ENCODE measurements around the gene POU2F1. TPM values are rescaled to one million over a fixed set of nuclear protein-coding genes. Genes with fewer than 3 reads are reported as not detected.

Gene POU2F1
- total and polyA plus RNA-seq, 8 donors, result 1.4 to 7.3 (median 5.8) TPM

DNA sequence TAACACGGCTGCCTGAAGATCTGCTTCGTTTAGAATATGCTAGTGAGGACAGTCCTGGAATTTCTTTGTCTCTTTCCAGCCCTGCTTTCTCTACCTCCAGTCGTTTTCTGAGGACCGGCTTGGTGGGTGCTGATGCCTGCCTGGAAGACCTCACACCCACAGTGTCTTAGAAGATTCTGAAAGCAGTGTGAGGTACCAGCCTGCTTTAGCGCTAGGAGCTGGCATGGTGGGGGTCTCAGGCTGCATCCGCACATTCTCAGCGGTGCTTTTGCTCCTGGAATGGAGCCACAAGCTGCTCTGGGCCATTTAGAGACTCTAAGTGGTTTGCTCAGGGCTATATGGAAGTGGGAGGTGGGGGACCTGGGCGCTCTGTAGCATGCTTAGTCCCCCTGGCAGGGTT is 236.2 kb downstream of the POU2F1 start:
- intact Hi-C loops (cut with DNase I), result no loop called here
- TF ChIP-seq, protein P1, sequence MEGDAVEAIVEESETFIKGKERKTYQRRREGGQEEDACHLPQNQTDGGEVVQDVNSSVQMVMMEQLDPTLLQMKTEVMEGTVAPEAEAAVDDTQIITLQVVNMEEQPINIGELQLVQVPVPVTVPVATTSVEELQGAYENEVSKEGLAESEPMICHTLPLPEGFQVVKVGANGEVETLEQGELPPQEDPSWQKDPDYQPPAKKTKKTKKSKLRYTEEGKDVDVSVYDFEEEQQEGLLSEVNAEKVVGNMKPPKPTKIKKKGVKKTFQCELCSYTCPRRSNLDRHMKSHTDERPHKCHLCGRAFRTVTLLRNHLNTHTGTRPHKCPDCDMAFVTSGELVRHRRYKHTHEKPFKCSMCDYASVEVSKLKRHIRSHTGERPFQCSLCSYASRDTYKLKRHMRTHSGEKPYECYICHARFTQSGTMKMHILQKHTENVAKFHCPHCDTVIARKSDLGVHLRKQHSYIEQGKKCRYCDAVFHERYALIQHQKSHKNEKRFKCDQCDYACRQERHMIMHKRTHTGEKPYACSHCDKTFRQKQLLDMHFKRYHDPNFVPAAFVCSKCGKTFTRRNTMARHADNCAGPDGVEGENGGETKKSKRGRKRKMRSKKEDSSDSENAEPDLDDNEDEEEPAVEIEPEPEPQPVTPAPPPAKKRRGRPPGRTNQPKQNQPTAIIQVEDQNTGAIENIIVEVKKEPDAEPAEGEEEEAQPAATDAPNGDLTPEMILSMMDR (IDR thresholded peaks at IDR 0.05), result no peak
- WGBS, 2 donors, result 88 to 90% methylated on average over 8 of the region's 8 CpGs
- peaks cover 0 to 5% (median 0%) of the 10 kb centered on the region in 3 donors for H3K4me1 ChIP-seq
- DNase-seq (no peak), FAIRE-seq (no peak), ATAC-seq (no peak)
- H3K27me3 ChIP-seq, result no peaks in the 10 kb centered on the region
- H3K4me3 ChIP-seq, result no peak overlapping the region
- H3K9me3 ChIP-seq, result no peaks in the 10 kb centered on the region
- H3K27ac ChIP-seq, result no peak overlapping the region
- H3K36me3 ChIP-seq, result no peaks in the 10 kb centered on the region

DNA sequence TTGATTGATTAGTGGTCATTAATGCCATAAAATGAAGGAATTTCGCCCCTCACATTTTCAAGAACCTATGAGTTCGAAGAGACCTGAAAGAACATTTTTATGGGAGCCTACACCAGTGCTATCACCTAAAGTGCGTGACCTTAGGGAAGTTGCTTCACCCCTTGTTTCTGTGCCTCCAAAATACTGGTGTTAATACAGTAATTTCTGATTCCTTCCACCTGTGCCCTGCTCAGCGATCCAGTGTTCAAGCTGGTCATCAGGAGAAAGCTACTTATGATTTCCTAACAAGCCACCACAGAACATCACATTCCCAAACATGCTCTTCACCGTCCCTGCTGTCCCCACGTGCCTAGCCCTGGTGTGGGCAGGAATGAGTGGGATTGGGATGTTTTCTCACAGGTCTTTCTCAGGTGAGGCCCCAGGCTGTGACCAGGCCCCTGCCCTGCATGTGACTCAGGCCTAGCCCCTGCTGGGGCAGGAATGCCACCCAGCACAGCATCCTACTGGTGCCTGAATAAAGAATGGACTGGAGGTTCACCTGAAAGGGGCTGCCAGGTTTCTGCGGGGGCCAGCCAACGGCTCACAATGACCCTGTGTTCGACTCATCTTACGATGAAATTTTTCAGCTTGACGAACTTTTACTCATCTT is 237.4 kb downstream of the POU2F1 start:
- ATAC-seq, result no peak
- intact Hi-C loops (cut with DNase I), result no loop called here

DNA sequence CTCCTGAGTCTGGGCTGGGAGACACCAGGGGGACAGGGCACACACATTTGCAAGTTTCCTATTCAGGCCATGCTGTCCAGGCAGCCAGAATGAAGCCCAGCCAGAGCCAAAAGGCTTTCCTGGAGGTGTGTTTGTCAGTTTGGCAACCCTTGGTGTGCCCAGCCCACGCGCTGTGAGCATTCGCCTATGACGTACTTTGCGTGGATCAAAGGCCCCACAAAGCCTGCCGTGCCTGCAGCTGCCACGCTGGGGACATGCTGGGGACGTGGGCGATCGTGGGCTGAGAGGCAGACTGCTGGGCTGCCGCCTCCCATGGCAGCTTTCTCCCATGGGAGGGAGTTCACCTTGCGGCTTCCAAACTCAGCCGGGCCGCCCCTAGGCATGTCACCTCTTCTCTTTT is 240.2 kb downstream of the POU2F1 start:
- DNase-seq (no peak), FAIRE-seq (no peak), ATAC-seq (no peak)
- intact Hi-C loops (cut with DNase I), result no loop called here
- no peaks in the 10 kb centered on the region for H3K36me3 ChIP-seq
- no peaks in the 10 kb centered on the region for H3K27me3 ChIP-seq
- TF ChIP-seq, protein P1 (IDR thresholded peaks at IDR 0.05), result no peak
- H3K4me1 ChIP-seq, result no peaks in the 10 kb centered on the region
- H3K27ac ChIP-seq, result no peak overlapping the region
- H3K4me3 ChIP-seq, result no peak overlapping the region
- 90 to 96% methylated on average over 14 of the region's 14 CpGs for WGBS, 2 donors
- H3K9me3 ChIP-seq, result no peaks in the 10 kb centered on the region

More for the DNA sequence above, 237.4 kb downstream of the POU2F1 start:
- TF ChIP-seq, protein P1 (IDR thresholded peaks at IDR 0.05), result no peak
- WGBS, 2 donors, result 73 to 77% methylated on average over 11 of the region's 11 CpGs
- H3K9me3 ChIP-seq, result no peaks in the 10 kb centered on the region
- no peak overlapping the region for H3K4me3 ChIP-seq
- no peaks in the 10 kb centered on the region for H3K36me3 ChIP-seq
- H3K27me3 ChIP-seq, result no peaks in the 10 kb centered on the region
- H3K4me1 ChIP-seq, result peaks cover 0 to 5% (median 0%) of the 10 kb centered on the region in 3 donors
- no peak overlapping the region for H3K27ac ChIP-seq
- no peak for FAIRE-seq
- DNase-seq, result no peak

DNA sequence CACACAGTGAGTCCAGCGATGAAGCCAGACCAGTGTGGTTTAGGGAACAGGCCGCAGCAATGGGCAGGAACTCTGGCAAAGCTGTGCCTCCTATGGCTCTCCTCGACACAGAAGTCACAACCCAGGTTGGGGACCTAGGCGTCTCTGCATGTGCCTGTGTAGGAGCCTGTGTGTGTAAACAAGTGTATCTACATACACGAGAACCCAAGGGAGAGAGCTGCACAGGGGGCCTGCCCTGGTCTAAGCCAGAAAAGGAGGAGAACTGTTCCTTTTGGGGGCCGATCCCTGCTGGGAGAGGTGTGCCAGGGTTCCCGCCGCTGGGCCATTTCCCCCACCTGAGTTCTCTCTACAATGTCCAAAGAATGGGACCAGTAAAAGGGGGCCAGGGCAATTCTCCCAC is 241.7 kb downstream of the POU2F1 start:
- H3K27me3 ChIP-seq, result no peaks in the 10 kb centered on the region
- H3K4me1 ChIP-seq, result no peaks in the 10 kb centered on the region
- no peak overlapping the region for H3K4me3 ChIP-seq
- intact Hi-C loops (cut with DNase I), result no loop called here
- FAIRE-seq (no peak), DNase-seq (no peak), ATAC-seq (no peak)
- TF ChIP-seq, protein P1 (IDR thresholded peaks at IDR 0.05), result no peak
- H3K9me3 ChIP-seq, result no peaks in the 10 kb centered on the region
- 81 to 87% methylated on average over 8 of the region's 8 CpGs for WGBS, 2 donors
- H3K36me3 ChIP-seq, result no peaks in the 10 kb centered on the region
- no peak overlapping the region for H3K27ac ChIP-seq

DNA sequence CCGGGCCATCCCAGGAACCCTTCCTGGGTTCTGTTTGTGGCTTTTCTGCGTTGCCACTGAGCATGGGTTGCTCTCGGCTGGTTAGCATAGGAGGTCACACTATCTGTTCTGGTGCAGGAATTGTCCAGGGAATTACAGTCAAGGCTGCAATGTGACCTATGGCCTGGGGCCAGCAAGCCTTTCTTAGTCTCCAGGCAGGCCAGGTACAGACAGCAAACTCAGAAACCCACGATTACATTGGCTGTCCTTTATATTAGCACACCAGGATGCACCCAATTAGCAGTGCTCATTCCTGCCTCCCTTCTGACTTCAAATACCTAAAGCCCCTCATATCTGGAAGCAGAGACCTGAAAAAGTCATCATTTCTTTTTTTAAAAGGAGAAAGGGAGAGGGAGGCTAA is 242.4 kb downstream of the POU2F1 start:
- FAIRE-seq (no peak), ATAC-seq (no peak), DNase-seq (no peak)
- Histone ChIP-seq H3K4me1 (no peaks in the 10 kb centered on the region), H3K27me3 (no peaks in the 10 kb centered on the region), H3K27ac (no peak overlapping the region), H3K9me3 (no peaks in the 10 kb centered on the region), H3K36me3 (no peaks in the 10 kb centered on the region), H3K4me3 (no peak overlapping the region)
- intact Hi-C loops (cut with DNase I), result no loop called here
- WGBS, 2 donors, result 61 to 67% methylated on average over 4 of the region's 4 CpGs
- TF ChIP-seq, protein P1 (IDR thresholded peaks at IDR 0.05), result no peak

Measured in pancreas (tissue), 10 donors.